IMR-90 (cell line): Measurements from ENCODE around the gene ALKBH5.

Experiments used
- BHLHE40 ChIP-seq: fragments of 150-350 bp; IDR thresholded peaks from 2 replicates; pipeline ENCODE4 v1.6.1; 2016; ENCODE audit warnings: mild to moderate bottlenecking, low read depth, low read length
- CTCF ChIP-seq: conservative IDR thresholded peaks from 2 replicates; pipeline ENCODE4 v1.5.1; 2012; ENCODE audit warnings: mild to moderate bottlenecking, low read depth, low read length, improper control_type of control experiment
- MAFK ChIP-seq: IDR thresholded peaks from 2 replicates; pipeline ENCODE4 v1.6.1; 2012; ENCODE audit warnings: low read depth, low read length, improper control_type of control experiment
- MXI1 ChIP-seq: IDR thresholded peaks from 2 replicates; pipeline ENCODE4 v1.6.1; 2012; ENCODE audit warnings: low read depth, mild to moderate bottlenecking, low read length, moderate library complexity, borderline replicate concordance
- NFE2L2 ChIP-seq: fragments of 150-350 bp; IDR thresholded peaks from 2 replicates; pipeline ENCODE4 v1.6.1; 2016; ENCODE audit warnings: low read depth, mild to moderate bottlenecking, low read length
- POLR2A ChIP-seq: IDR thresholded peaks from 2 replicates; pipeline ENCODE4 v1.6.1; 2012; ENCODE audit warnings: mild to moderate bottlenecking, low read depth, low read length
- RAD21 ChIP-seq: IDR thresholded peaks from 2 replicates; pipeline ENCODE4 v1.6.1; 2012; ENCODE audit warnings: low read length, improper control_type of control experiment
- RCOR1 ChIP-seq: IDR thresholded peaks from 2 replicates; pipeline ENCODE4 v1.6.1; 2012; ENCODE audit warnings: mild to moderate bottlenecking, low read length, improper control_type of control experiment; ENCODE audit not compliant: insufficient replicate concordance
- RFX5 ChIP-seq: IDR thresholded peaks from 2 replicates; pipeline ENCODE4 v1.8.0; 2012; ENCODE audit warnings: low read depth, mild to moderate bottlenecking, low read length, moderate library complexity
- TF ChIP-seq, protein P1 (sequence below): fragments of 150-350 bp; IDR thresholded peaks from 2 replicates; pipeline ENCODE4 v1.6.1; 2017; ENCODE audit warnings: mild to moderate bottlenecking, antibody characterized with exemption, low read length, low read depth

GRCh38 chr17:18151290-18151689, 32.3 kb upstream of the ALKBH5 start:
- TF ChIP-seq, protein P1, sequence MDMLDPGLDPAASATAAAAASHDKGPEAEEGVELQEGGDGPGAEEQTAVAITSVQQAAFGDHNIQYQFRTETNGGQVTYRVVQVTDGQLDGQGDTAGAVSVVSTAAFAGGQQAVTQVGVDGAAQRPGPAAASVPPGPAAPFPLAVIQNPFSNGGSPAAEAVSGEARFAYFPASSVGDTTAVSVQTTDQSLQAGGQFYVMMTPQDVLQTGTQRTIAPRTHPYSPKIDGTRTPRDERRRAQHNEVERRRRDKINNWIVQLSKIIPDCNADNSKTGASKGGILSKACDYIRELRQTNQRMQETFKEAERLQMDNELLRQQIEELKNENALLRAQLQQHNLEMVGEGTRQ = no peak
- TF ChIP-seq POLR2A (no peak), BHLHE40 (no peak), CTCF (no peak), NFE2L2 (no peak), MXI1 (no peak), RCOR1 (no peak), MAFK (no peak), RFX5 (no peak), RAD21 (no peak)
